ENCODE results near the gene ATG16L2.

DNA sequence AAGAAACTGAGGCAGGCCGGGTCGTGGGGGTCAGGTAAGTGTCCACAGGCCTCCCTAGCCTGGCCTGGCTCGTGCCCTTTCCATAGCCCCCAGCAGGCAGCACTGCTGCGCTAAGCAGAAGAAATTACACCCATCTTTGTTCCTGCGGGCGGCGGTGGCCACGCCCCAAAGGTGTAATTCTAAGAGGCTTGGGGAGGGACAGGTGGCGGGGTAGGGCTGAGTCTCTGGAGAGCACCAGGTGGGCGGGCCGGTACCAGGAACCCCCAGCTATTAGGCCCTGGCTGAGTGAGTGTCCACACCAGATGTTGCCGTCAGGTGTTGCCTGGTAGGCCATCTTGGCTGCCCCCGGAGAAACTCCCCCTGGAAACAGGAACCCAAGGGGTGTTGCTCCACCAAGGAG is 49.7 kb upstream of the ATG16L2 start:
- TF ChIP-seq CTCF (IDR thresholded peaks at IDR 0.05 in 4 of 5, conservative IDR thresholded peaks at IDR 0.05 in 1 of 5) (no peak), POLR2A (IDR thresholded peaks at IDR 0.05) (no peak)
